SK-N-MC (cell line): ENCODE measurements around the gene CHI3L2.

Source experiments
- EZH2 ChIP-seq: fragments of 200-600 bp; sonication (generic); IDR thresholded peaks from one replicate; pipeline ENCODE4 v1.6.1; 2017; ENCODE audit warnings: antibody characterized with exemption
- FOXP2 ChIP-seq: optimal IDR thresholded peaks from 2 replicates; pipeline ENCODE3; 2011; ENCODE audit warnings: mild to moderate bottlenecking, moderate library complexity; ENCODE audit not compliant: insufficient read depth; ENCODE audit errors: extremely low read length, control extremely low read depth
- POLR2AphosphoS5 ChIP-seq: IDR thresholded peaks from 2 replicates; pipeline ENCODE4 v1.6.1; 2012; ENCODE audit warnings: mild to moderate bottlenecking, low read depth, low read length, borderline replicate concordance

- TF ChIP-seq EZH2 (no peak), POLR2AphosphoS5 (no peak), FOXP2 (no peak)
These were observed 47.5 kb upstream of the CHI3L2 start for GRCh38 chr1:111179968-111180533.
